ENCODE data around the gene PDCD7.
"Not testable (repeated sequence)": the region's sequence is repeated elsewhere in the genome, so short reads cannot be mapped to it uniquely, and the experiment has no call there.

The PDCD7 gene

DNA sequence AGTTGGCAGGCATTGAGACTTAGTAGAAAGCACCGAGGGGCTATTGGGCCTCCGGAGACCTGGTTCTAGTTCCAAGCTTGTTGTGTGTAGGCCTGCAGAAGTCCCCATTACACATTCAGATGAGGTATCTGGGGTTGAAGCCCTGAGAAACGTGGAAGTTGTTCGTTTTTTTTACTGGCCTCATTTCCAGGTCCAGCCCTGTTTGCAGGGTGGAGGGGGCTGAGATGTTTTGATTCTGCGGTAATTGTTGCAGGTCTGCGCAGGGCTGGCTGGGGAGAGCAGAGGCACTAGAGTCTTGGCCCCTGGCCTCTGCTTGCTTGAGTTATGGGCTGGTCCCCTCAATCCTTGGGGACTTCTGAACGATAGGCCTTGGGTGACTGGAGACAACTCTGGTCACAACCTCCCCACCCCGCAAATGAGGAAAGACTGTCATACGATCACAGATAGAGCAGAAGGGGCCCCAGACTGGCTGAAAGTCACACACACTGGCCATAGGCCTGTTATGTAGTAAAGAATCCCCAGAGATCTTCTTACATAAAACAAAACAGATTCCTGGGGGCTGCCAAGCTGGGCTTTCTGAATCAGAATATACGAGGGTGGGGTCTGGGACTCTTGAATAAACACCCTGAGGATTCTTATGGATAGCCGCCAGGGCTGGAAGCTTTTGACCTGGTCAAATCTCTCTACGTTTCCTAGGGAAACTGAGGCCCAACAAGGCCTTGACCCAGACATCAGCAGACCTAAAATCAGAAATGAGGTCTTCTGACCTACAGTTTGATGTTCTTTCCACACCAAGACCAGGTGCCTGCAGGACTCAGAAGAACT lies 41.5 kb downstream of the PDCD7 start:
- DNase-seq (ENCODE audit: low spot score), result no peak

- DNase-seq (ENCODE audit: low spot score), result no peak
Observed at GRCh38 chr15:65089206-65089824, 44.3 kb downstream of the PDCD7 start.

DNA sequence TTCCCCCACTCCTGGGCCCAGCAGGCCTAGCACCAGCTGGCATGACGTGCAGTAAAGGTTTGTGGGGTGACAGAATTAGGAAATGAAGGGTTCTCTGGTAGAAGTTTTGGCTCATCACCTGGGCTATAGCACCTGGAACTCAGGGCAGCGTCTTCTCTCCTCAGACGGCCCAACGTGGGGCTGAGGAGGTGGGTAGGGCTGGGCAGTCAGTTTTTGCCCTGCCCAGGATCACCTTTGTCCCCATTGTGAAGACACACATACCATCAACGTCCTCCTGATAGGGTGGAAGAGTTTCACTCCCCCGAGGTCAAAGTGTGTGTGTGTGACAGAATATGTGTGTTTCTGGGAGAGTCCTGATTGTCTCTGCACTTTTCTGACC lies 45.0 kb downstream of the PDCD7 start:
- DNase-seq (ENCODE audit: low spot score), result no peak

DNA sequence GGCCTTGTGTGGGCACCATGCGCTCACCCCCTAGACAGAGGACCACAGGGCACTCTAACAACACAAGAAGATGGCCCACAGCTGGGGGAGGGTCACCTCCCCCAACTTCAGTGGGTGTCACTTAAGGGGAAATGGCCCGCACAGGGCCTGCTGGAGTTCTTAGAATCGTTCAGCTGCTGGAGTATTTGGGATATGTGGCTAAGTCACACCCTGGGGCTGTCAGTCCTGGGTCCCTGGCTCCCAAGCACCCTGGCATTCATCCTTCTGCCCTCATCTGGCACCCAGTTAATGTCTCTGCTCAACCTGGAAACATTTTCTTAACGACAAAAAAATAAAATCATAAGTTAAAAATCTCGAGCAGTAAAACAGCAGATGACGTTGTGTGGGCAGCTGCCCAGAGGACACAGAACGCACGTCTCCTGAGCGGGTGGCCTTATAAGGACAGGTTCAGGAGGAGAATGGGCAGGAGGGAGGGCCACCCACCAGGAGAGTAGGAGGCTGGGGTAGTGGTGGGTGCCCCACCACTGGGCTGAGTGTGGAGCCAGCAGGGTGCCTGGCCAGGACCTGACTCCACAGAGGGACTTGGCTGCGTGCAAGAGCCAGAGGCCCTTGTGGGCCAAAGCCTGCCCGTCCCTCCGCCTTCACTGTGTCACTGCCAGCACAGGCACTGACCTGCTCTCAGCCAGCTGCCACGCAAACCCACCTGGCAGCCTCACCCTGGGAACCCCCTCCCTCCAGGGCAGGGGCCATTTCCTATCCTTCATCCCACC lies 45.5 kb downstream of the PDCD7 start:
- no peak for DNase-seq (ENCODE audit: low spot score)

DNA sequence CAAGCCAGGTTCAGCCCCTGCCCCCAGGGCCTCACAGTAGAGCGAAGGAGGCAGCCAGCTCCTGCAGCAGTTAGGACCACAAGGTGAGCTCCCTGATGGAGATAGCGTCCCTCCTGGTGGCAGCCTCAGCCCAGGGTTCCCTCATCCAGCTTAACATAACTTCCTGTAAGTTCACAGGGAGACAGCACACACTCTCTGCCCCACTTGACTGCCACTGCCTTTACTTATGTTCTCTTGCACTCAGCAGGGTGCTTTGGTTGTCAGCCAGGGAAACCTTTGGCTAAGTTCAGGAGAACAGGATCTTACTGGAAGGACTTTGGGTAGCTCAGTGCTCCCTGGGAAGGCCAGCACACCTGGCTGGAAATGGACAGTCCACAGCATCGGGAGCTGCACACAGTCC lies 46.2 kb downstream of the PDCD7 start:
- no peak for DNase-seq (ENCODE audit: low spot score)

GRCh38 chr15:65086680-65087111 lies 46.9 kb downstream of the PDCD7 start:
- DNase-seq (ENCODE audit: low spot score), result no peak

GRCh38 chr15:65085990-65086679 lies 47.5 kb downstream of the PDCD7 start:
- no peak for DNase-seq (ENCODE audit: low spot score)

- no peak for DNase-seq (ENCODE audit: low spot score)
Observed at GRCh38 chr15:65085207-65085753, 48.3 kb downstream of the PDCD7 start.

- no peak for DNase-seq (ENCODE audit: low spot score)
Observed at GRCh38 chr15:65084500-65085206, 49.0 kb downstream of the PDCD7 start.

GRCh38 chr15:65083262-65083701 lies 50.3 kb downstream of the PDCD7 start:
- no peak for DNase-seq (ENCODE audit: low spot score)

GRCh38 chr15:65082303-65082953 lies 51.2 kb downstream of the PDCD7 start:
- no peak for DNase-seq (ENCODE audit: low spot score)

GRCh38 chr15:65081758-65082157 lies 51.9 kb downstream of the PDCD7 start:
- no peak for DNase-seq (ENCODE audit: low spot score)

DNA sequence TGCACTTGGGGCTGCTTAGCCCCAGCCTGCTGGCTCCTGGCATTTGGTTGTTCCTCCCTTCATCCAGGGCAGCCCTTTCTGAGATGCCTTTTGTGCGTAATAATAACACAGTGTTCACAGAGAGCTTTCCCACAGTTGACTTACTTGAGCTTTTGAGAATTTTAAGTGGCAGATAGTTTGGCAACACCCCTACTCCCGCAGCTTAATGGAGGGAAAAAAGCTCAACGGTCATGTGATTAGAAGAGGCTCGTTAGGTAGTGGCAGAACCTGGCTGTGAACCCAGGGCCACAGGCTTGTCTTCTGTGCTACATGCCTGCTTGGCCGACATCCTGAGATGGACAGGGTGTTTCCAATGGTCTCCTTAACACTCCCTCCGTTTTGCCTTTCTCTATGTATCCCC lies 52.3 kb downstream of the PDCD7 start:
- DNase-seq (ENCODE audit: low spot score), result no peak

GRCh38 chr15:65079580-65079979 lies 54.0 kb downstream of the PDCD7 start:
- no peak for DNase-seq (ENCODE audit: low spot score)

DNA sequence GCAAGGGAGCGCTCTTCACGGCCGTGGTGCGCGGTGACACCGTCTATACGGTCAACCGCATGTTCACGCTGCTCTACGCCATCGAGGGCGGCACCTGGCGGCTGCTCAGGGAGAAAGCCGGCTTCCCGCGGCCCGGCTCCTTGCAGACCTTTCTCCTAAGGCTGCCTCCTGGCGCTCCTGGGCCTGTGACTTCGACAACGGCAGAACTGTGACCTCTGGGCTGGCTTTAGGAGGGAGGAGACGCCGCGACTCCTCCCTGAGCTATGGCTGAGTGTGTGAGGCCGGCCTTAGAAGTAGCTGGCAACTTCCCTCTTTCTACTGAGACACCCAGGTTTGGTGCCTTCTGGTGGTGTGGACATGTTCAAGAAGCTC lies 55.6 kb downstream of the PDCD7 start:
- peak; percentile 35 for DNase-seq (ENCODE audit: low spot score)

- no peak for DNase-seq (ENCODE audit: low spot score)
Observed at GRCh38 chr15:65077291-65077980, 56.2 kb downstream of the PDCD7 start.

GRCh38 chr15:65076486-65077290 lies 56.9 kb downstream of the PDCD7 start, which contains the start of gene KBTBD13:
KBTBD13 (plus strand) TSS chr15:65076746; CDS start chr15:65076816, 70 bp downstream.
- DNase-seq (ENCODE audit: low spot score), result no peak

DNA sequence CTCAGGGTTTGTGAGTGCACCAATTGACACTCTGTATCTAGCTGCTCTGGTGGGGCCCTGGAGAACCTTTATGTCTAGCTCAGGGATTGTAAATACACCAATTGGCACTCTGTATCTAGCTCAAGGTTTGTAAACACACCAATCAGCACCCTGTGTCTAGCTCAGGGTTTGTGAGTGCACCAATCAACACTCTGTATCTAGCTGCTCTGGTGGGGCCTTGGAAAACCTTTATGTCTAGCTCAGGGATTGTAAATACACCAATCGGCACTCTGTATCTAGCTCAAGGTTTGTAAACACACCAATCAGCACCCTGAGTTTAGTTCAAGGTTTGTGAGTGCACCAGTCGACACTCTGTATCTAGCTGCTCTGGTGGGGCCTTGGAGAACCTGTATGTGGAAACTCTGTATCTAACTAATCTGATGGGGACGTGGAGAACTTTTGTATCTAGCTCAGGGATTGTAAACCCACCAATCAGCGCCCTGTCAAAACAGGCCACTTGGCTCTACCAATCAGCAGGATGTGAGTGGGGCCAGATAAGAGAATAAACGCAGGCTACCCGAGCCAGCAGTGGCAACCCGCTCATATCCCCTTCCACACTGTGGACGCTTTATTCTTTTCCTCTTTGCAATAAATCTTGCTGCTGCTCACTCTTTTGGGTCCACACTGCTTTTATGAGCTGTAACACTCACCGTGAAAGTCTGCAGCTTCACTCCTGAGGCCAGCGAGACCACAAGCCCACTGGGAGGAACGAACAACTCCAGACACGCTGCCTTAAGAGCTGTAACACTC lies 57.8 kb downstream of the PDCD7 start:
- not testable (repeated sequence) for DNase-seq (ENCODE audit: low spot score)
